ENCODE results near the gene BYSL. TPM values are rescaled to one million over a fixed set of nuclear protein-coding genes. Genes with fewer than 3 reads are reported as not detected.

The BYSL gene
- total and polyA plus RNA-seq, 9 of the 15 experiments (the other 6 are each of a cell fraction or from before 2014, with no cell fraction given): 22.2 to 92.3 (median 53.4) TPM

GRCh38 chr6:41939176-41939847 lies 18.0 kb downstream of the BYSL start (continued):
- no peak for TF ChIP-seq SIN3B (IDR thresholded peaks at IDR 0.05; ENCODE audit: low read depth)
- TF ChIP-seq HDGF (IDR thresholded peaks at IDR 0.05): no peak
- no peak for TF ChIP-seq CLOCK (CRISPR knock-in tag; IDR thresholded peaks at IDR 0.05; ENCODE audit: borderline replicate concordance)
- TF ChIP-seq RAD21 (CRISPR knock-in tag; conservative IDR thresholded peaks at IDR 0.05 in 1 of 2, IDR thresholded peaks at IDR 0.05 in 1 of 2): peak in 1 of 2 experiments; percentile 32; a peak in 3 of 4 replicates
- TF ChIP-seq ARHGAP35 (IDR thresholded peaks at IDR 0.05; ENCODE audit: partially characterized antibody): no peak
- peak; percentile 85 to 93 for TF ChIP-seq UBTF (IDR thresholded peaks at IDR 0.05; ENCODE audit: borderline replicate concordance in 1 of 2, low read depth in 2 of 2, low read length in 2 of 2)
- no peak for TF ChIP-seq ASH1L (IDR thresholded peaks at IDR 0.05; ENCODE audit: borderline replicate concordance, low read depth, partially characterized antibody)
- TF ChIP-seq PTRF (tag; IDR thresholded peaks at IDR 0.05): no peak
- no peak for TF ChIP-seq THAP12 (CRISPR knock-in tag; IDR thresholded peaks at IDR 0.05)
- TF ChIP-seq NR3C1 (CRISPR knock-in tag; IDR thresholded peaks at IDR 0.05): no peak
- no peak for TF ChIP-seq ZNF324 (CRISPR knock-in tag; IDR thresholded peaks at IDR 0.05)
- TF ChIP-seq FOXA1 (IDR thresholded peaks at IDR 0.05; ENCODE audit: borderline replicate concordance): no peak
- TF ChIP-seq PCBP2 (IDR thresholded peaks at IDR 0.05; ENCODE audit: low read depth, low read length, poor library complexity, severe bottlenecking): no peak
- no peak for TF ChIP-seq HBP1 (CRISPR knock-in tag; IDR thresholded peaks at IDR 0.05)
- peak; percentile 78; the same call in 1 of the 2 replicates for TF ChIP-seq TFAP4 (CRISPR knock-in tag; IDR thresholded peaks at IDR 0.05; ENCODE audit: borderline replicate concordance)
